Heart left ventricle (tissue), 13 donors: ENCODE measurements around the gene QPCTL.

Experiments used
- CTCF ChIP-seq, 12 donors: fragments of 200-600 bp; sonication (generic) in 4 of 12; IDR thresholded peaks; one replicate each; pipeline versions ENCODE4 v1.5.0 to v1.8.0; 2018 to 2022; ENCODE audit warnings: antibody characterized with exemption in 12 of 12, mild to moderate bottlenecking in 5 of 12
- POLR2A ChIP-seq, 2 donors: fragments of 450-650 bp; IDR thresholded peaks; one replicate each; pipeline ENCODE4 v1.6.1; 2017; ENCODE audit warnings: antibody characterized with exemption in 2 of 2, mild to moderate bottlenecking in 2 of 2, moderate library complexity in 2 of 2
- donor health status: ischemic (EF 13 %, LVEDD 7.1; RV severe dilation, severe dysfunction).
- donor health status: DM: no; HTN: yes; CAD: no.
- donor health status: DM: no; HTN: no; CAD: no.
- donor health status: ischemic (EF 25% LVEDD 6.9; RV normal size, moderate dysfunction).
- donor health status: ischemic (EF 25% LVEDD 5.7; RV mildly dilated, moderate dysfunction).
- donor health status: ischemic (EF 35%, LVEDD 5.7; RV mildly dilated, moderate dysfunction).
- donor health status: nonischemic (EF 11% LVEDD 7.7; RV severe dilation, severe dysfunction).
- donor health status: DM: yes; HTN: yes; CAD: no.
- donor health status: PGD.
- donor health status: ischemic (EF 29% LVEDD 5.4; RV normal size, mild dysfunction).
- donor health status: nonischemic (EF 23%, LVEDD 6.1; RV moderate dilation, normal function).

GRCh38 chr19:45667620-45668341 is 24.7 kb upstream of the QPCTL start, which contains the start of gene GIPR:
- TF ChIP-seq CTCF (IDR thresholded peaks at IDR 0.05) (no peak), POLR2A (IDR thresholded peaks at IDR 0.05) (no peak)
